ENCODE data around the gene NTN3.

DNA sequence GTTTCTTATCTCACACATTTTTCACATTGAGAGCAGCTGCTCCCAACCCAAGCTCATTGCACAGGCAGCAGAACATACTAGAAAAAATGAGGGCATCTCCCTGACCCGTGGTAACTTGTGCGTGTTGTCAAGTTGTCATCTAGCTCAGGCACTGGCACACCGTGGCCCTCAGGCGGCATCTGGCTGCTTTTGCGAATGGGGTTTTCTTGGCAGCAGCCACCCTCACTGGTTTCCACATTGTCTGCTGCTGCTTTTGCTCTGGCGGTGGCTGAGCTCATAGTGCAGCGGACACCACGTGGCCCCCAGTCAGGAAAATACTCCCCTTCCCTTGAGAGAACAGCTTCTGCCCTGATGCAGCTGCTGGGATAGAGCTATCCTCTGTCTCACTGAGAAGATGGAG is 20.6 kb upstream of the NTN3 start:
- TF ChIP-seq, protein P1, sequence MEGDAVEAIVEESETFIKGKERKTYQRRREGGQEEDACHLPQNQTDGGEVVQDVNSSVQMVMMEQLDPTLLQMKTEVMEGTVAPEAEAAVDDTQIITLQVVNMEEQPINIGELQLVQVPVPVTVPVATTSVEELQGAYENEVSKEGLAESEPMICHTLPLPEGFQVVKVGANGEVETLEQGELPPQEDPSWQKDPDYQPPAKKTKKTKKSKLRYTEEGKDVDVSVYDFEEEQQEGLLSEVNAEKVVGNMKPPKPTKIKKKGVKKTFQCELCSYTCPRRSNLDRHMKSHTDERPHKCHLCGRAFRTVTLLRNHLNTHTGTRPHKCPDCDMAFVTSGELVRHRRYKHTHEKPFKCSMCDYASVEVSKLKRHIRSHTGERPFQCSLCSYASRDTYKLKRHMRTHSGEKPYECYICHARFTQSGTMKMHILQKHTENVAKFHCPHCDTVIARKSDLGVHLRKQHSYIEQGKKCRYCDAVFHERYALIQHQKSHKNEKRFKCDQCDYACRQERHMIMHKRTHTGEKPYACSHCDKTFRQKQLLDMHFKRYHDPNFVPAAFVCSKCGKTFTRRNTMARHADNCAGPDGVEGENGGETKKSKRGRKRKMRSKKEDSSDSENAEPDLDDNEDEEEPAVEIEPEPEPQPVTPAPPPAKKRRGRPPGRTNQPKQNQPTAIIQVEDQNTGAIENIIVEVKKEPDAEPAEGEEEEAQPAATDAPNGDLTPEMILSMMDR (conservative IDR thresholded peaks at IDR 0.05; ENCODE audit: low read depth, low read length) = no peak
- TF ChIP-seq POLR2A (IDR thresholded peaks at IDR 0.05; ENCODE audit: low read depth, low read length) (no peak), MAFK (IDR thresholded peaks at IDR 0.05; ENCODE audit: low read depth, low read length) (no peak), FOS (IDR thresholded peaks at IDR 0.05; ENCODE audit: low read depth, low read length) (no peak), CHD1 (IDR thresholded peaks at IDR 0.05; ENCODE audit: low read depth, low read length) (no peak), RFX5 (IDR thresholded peaks at IDR 0.05; ENCODE audit: low read depth, low read length) (no peak), RAD21 (IDR thresholded peaks at IDR 0.05; ENCODE audit: low read length) (no peak), MXI1 (IDR thresholded peaks at IDR 0.05; ENCODE audit: borderline replicate concordance, low read depth, low read length) (no peak), MAZ (IDR thresholded peaks at IDR 0.05; ENCODE audit: borderline replicate concordance, low read depth, low read length) (no peak)
- TF ChIP-seq, protein P2, sequence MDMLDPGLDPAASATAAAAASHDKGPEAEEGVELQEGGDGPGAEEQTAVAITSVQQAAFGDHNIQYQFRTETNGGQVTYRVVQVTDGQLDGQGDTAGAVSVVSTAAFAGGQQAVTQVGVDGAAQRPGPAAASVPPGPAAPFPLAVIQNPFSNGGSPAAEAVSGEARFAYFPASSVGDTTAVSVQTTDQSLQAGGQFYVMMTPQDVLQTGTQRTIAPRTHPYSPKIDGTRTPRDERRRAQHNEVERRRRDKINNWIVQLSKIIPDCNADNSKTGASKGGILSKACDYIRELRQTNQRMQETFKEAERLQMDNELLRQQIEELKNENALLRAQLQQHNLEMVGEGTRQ (IDR thresholded peaks at IDR 0.05; ENCODE audit: low read depth, low read length) = no peak
- TF ChIP-seq, protein P3, sequence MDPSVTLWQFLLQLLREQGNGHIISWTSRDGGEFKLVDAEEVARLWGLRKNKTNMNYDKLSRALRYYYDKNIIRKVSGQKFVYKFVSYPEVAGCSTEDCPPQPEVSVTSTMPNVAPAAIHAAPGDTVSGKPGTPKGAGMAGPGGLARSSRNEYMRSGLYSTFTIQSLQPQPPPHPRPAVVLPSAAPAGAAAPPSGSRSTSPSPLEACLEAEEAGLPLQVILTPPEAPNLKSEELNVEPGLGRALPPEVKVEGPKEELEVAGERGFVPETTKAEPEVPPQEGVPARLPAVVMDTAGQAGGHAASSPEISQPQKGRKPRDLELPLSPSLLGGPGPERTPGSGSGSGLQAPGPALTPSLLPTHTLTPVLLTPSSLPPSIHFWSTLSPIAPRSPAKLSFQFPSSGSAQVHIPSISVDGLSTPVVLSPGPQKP (IDR thresholded peaks at IDR 0.05; ENCODE audit: borderline replicate concordance, low read depth, low read length) = no peak

Data from IMR-90 (cell line).